T-helper 2 cell treated with Interferon-gamma antibody and Interleukin-4, amounts not matched to agents 100 ng/mL and 5 ng/mL, for 36 hours (primary cell): ENCODE data around the gene TSC22D4. TPM values are rescaled to one million over a fixed set of nuclear protein-coding genes. Genes with fewer than 3 reads are reported as not detected.
"Not testable (repeated sequence)": the region's sequence is repeated elsewhere in the genome, so short reads cannot be mapped to it uniquely, and the experiment has no call there.

ENCODE experiments used
- intact Hi-C: fragments of 100-400 bp; cut with micrococcal nuclease; formaldehyde crosslinking; loops from one replicate; pipeline ENCODE4 v1.15.1; 2023
- total RNA-seq: library from RNA; stranded (reverse); gene quantifications from 2 replicates; pipeline ENCODE4 v1.2.3, GENCODE V29; 2022

The TSC22D4 gene
- total RNA-seq, 1 donor from 2014 or later: 95.7 TPM

DNA sequence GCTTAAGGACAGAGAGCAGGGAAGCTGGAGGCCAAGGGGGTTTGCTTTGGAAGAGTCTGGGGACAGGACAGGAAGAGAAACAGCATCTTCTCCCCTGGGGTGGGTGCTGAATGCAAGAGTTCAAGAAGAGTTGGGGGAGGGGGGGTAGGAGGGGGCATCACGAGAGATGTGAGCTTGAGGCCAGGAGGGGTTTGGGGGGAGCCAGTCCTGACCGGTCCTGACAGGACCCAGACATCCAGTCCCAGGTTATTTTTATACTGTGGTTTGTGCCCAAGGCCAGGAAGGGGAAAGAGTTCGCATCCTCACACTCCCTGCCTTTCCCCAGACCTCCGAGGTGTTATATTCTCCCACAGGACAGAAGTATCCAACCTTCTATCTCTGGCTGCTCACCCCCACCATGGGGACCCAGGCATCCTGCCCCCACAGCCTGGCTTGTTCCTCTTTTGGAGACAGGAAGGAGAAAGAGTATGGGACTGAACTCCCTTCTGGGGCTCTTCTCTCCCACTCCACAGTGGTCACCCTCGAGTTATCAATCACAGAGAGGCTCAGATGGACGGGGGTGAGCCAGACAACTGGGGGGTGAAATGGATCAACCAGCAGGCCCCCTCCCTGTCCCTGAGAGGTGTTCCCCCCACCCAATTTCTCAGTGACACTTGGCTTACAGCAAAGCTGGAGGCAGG, 2.8 kb downstream of the TSC22D4 start:
- intact Hi-C loops: loop anchor here (5.0 kb wide), 1 partner anchor 231 kb away; the partner anchor contains the start of gene POP7

DNA sequence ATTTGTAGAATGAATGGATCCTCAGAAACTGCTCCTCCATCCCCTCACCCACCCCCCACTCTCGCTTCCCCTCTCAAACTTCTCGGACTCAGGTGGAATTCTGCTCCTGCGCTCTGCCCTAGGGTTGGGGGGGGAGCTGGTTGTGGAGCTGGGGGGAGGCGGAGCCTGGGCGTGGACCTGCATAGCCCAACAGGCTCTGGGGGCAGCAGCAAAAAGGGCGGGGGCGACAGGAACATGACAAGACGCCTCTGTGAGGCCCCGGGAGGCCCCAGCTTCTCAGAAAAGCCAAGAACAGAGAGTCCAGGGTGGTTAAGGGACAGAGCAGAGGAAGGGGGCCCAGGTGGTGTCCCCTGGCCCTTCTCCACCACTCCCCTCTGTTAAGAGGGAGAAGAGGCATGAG, 3.5 kb downstream of the TSC22D4 start:
- intact Hi-C loops: loop anchor here (5.0 kb wide), 1 partner anchor 232 kb away; the partner anchor contains the start of gene POP7

DNA sequence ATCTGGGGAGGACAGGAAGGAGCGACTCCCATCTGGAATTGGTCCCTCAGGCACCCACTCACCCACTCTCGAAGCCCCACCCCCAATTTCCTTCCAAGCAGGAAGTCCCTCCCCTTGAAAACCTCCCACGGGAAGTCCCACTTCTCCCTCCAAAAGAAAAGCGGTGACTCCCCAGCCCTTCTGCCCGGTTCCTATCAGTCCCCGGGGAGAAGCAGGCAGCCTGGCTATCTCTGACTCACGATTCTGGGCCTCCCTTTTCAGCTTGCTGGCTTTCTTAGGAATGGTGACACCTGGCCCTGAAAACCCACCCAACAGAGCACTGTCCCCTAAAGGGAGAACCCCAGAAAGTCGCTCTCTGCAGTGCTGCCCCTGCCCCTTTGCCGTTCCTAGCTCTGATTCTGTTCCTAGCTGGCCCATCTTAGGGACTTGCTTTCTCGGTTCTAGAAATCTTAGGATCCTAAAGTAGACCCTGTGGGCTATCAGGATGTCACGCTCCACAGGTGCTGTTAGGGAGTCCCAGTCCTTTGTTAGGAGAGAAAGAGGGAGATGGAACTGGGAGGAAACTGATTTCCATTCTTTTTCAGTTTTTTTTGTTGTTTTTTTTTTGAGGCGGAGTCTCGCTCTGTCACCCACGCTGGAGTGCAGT, 6.0 kb downstream of the TSC22D4 start:
- intact Hi-C loops: no loop called here

DNA sequence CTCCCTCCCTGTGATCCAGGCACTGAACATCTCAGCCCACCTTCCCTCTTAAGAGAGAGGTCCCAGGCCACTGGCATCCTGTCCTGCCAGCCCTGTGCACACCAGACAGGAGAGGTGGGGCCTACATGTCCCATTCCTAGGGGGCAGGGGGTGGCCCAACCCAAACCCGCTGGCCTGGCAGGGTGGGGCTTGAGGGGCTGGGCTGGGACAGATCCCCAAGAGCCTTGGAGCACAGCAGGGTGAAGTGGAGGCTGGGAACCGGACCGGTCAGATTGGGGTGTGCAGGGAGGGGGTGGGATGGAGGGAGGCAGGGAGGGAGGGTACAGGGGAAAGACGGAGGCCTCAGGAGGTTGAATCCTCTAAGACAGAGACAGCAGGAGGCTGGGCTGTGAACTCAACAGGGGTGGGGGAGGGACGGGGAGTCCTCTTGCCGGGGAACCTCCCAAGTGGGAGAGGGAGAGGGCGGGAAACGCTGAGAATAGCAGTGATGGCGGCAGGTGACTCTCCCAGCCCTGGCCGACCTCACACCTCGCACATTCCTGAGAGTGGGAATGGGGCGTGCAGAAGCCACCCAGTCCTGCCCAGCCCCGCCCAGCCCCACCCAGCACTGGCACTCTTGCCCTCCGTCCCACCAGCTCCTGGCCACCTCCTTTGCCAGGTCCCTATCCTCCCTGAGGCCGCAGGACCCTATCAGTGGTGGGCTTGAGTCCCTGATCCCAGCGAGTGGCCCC, 6.7 kb downstream of the TSC22D4 start:
- intact Hi-C loops: no loop called here

DNA sequence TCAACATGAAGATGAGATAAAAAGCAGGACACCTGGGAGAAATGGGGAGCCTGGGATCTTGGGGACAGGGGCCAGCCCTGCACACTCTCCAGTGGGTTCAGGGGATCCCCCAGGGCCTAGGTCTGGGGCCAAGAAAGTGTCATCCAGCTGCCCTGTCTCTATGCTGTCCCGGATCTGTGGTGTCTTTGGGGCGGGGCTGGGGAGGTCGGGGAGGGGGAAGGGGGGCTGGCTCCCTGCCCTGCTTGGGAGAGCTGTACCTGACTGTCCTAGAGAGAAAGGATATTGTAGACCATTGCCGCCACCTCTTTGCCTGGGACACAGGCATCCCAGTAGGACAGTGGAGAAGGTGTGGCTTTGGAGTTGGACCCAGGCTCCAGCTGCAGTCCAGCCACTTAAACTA, 8.0 kb downstream of the TSC22D4 start:
- intact Hi-C loops: no loop called here

DNA sequence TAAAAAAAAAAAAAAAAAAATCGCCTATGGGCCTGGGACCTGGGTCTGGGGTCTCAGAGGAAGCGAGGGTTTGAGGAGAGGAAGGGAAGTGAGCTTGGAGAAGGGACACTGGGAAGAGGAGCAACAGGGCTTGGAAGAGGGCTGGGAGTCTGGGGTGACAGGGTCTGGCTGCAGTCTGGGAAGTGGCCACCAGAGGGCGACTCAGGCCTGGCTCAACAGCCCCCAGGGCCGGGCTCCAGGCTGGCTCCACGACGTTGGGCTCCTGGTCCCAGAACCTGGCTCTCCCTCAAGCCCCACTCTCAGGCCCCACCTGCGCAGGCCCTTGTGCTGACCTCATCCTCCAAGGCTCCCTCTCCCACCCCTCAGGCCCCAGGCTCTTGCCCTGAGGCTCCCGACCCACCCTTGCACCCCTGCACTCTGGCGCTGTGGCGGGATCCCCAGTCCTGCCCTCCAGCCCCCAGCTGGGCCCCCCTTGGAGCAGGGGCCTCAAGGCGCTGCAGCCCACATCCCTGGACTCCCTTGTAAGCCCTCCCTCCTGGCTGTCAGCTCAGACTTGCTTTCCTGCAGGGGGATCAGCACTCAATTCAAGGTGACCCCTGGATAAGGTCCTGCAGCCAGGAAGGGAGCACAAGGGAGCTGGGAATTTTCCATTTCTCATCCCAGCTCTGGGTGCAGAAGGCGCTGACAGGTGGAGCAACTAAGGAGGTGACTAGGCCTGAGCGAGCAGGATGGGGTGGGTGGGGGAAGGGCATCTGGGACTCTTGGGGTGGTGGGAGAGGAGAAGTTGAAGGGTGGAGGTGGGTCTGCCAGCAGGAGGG, 9.6 kb downstream of the TSC22D4 start:
- intact Hi-C loops: loop anchor here (1.0 kb wide), 2 partner anchors 10 to 90 kb away; partner anchors contain the start of gene TSC22D4

DNA sequence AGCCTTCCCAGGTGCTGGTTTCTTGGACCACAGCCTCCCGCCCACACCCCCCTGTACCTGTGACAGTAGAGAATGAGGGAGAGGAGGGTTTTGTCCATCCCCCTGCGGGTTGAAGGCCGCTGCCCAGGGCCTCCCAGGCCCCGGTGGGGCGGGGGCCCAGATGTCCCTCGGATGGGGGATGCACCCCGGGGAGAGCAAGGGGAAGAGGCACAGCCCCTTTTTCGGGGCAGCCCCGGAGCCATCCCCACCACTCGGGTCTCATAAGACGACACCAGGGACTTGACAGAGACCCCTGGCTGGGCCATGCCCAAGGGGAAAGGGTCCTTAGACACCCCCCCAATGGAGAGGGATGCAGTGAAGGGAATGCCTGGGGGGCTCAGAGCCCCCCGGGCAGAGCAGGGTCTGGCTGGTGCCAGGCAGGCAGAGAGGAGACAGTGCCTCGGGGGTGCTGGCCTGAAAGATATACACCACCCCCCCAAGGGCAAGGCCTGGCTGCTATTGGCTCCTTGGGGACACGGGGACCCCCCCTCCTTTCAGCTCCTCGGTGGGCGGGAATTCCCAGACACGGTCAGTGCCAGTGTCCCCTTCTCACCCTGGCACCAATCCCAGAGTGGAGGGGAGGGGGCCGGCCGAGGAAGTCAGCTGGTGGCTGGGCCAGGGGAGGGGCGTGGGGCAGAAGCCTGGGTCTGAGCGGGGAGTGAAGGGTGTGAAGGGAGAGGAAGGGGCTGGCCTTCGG, 11.2 kb downstream of the TSC22D4 start:
- intact Hi-C loops: no loop called here

DNA sequence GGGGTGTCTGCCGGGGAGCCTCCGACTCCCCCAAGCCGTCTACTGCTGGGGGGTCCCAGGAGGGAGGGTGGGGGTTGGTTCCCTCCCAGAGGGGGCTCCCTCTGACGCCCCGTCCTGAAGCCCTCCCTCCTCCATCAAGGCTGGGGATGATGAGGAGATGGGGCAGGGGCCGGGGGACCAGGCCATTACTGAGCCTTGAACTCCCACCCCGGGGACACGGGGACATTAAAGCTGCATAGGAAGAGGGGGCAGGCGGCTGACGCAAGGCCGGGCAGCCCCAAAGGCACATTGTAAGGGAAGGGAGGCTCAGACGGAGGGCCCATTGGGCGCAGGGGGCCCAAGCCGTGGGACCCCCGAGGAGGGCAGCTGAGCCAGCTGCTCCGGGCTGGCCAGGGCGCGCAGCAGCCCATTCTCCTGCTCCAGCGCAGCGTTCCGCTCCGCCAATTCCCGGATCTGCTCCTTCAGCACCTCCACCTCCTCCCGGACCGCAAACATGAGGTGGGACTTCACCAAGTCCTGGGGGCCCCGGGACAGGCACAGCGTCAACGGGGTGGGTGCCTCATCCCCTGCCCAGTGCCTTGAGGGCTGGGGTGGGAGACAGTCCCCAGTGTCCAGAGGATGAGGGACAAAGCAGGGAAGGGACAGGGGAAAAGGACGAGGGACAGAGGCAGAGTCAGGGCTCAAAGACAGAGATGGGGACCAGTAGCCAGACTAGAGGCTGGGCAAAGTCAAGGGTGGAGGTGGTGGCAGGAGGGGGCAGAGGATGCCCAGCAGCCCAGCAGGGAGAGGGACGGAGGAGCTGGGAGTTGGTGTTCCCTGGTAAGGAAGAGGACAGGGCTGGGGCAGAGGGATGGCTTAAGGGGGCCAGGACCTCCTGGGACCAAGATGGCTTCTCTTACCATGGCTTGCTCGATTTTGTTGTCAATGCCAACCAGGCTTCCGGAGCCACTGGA, 12.1 kb downstream of the TSC22D4 start:
- intact Hi-C loops: no loop called here

DNA sequence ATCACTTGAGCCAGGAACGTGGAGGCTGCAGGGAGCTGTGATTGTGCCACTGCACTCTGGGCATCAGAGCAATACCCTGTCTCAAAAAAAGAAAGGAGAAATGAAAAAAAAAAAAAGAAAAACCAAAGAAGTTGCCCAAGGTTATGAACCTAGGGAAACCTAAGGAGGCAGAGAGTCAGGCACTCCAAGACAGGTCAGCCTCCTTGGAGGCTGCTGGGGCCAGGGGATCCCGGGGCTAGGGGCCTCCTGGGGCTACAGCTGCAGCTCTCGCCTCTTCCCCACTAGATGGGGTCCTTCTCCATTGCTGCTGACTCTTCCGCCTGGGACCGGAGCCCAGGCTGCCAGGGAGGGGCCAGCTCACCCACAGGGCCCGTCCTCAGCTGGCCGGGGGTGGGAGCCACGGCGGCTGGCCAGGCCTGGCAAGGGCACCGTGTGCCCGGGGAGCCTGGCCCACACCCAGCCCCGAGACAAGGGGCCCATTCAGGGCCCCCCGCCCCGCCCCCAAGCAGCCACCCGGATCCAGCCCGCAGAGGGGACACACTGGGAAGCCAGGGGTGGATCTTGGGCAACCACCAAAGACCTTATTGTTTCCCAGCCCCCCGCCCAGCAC, 13.2 kb downstream of the TSC22D4 start:
- intact Hi-C loops: no loop called here

DNA sequence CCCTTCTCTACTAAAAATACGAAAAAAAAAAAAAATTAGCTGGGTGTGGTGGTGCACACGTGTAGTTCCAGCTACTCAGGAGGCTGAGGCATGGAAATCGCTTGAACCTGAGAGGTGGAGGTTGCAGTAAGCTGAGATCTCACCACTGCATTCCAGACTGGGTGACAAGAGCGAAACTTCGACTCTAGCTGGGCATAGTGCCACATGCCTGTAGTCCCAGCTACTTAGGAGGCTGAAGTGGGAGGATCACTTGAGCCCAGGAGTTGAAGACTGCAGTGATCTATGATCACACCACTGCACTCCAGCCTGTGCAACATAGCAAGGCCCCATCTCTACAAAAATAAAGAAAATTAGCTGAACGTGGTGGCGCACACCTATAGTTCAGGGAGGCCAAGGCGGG, 13.7 kb downstream of the TSC22D4 start:
- intact Hi-C loops: no loop called here

DNA sequence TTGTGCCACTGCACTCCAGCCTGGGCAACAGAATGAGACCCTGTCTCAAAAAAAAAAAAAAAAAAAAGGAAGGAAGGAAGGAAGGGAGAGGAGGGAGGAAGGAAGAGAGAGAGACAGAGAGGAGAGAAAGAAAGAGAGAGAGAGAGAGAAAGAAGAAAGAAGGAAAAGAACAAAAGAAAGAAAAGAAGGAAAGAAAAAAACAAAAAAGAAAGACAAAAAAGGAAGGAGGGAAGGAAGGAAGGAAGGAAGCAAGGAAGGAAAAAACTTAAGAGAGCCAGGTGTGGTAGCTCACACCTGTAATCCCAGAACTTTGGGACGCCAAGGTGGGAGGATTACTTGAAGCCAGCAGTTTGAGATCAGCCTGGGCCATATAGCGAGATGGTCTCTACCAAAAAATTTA, 14.2 kb downstream of the TSC22D4 start:
- intact Hi-C loops: no loop called here

DNA sequence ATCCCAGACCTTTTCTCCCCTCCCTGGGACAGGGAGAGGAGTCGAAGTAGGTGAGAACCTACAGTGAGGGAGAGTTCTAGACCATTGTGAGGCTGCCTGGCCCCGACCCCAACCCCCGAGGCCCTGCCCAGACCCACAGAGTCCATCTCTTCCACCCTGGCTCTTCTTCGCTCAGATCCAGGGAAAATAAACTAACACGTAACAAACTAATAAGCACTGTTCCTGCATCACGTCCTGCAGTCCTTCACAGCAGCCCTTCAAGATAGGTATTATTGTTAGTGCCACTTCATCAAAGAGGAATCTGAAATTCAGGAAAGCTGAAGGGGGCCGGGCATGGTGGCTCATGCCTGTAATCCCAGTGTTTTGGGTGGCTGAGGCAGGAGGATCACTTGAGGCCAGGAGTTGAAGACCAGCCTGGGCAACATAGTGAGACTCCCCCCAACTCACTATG, 14.8 kb downstream of the TSC22D4 start, which contains the start of gene SPACDR:
Gene SPACDR (minus strand): TSS at position 51 of the 451 bp plus-strand sequence. CDS start 235 bp downstream, outside the sequence.
- intact Hi-C loops: no loop called here

DNA sequence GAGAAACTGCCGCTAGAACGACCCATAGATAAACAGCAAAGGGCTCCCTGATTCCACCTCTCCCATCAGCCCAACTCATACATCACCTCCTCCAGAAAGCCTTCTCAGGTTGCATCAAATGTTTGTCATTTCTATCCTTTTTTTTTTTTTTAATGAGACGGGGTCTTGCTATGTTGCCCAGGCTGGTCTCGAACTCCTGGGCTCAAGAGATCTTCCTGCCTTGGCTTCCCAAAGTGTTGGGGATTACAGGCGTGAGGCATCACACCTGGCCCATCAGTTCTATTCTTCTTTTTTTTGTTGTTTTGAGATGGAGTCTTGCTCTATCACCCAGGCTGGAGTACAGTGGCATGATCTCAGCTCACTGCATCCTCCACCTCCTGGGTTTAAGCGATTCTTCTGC, 22.0 kb downstream of the TSC22D4 start:
- intact Hi-C loops: no loop called here

DNA sequence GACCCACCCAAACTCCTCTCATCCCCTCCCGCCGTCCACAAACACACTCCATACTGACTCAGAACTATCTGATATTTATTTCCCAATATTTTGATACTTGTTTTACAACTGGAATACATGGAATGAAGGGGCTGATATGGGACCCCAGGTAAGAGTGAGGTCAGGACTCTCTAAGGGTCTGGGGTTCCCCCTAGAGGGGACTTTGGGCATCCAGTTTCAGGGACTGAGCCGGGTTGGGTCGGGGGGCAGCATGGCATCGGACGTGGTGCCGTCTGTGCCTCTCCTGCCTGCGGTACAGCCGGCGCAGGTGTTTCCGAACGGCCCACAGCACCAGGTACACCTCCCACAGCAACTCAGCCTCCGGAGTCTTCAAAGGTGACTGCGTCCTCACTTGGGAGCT, 22.5 kb downstream of the TSC22D4 start:
- intact Hi-C loops: no loop called here

DNA sequence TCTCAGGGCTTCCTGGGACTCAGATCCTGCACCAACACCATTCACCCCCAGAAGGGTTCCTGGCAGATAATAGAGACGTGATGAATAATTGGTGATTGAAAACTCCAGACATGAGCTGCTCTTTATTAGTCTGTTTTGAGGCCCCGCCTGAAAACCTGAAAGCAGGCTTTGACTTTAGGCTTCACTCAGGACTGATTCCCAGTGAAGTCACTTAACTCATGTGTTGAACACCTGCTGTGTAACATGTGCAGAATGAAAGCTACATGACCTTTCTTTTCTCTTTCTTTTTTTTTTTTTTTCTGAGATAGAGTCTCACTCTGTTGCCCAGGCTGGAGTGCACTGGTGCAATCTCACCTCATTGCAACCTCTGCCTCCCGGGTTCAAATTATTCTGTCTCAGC, 23.8 kb downstream of the TSC22D4 start:
- intact Hi-C loops: no loop called here

DNA sequence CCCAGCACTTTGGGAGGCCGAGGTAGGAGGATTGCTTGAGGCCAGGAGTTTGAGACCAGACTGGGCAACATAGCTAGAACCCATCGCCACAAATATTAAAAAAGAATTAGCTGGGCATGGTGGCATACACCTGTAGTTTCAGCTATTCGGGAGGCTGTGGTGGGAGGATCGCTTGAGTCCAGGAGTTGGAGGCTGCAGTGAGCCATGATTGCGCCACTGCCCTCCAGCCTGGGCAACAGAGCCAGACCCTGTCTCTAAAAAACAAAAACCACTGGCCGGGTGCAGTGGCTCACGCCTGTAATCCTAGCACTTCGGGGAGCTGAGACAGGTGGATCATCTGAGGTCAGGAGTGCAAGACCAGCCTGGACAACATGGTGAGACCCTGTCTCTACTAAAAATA, 25.2 kb downstream of the TSC22D4 start:
- intact Hi-C loops: not testable (repeated sequence)

DNA sequence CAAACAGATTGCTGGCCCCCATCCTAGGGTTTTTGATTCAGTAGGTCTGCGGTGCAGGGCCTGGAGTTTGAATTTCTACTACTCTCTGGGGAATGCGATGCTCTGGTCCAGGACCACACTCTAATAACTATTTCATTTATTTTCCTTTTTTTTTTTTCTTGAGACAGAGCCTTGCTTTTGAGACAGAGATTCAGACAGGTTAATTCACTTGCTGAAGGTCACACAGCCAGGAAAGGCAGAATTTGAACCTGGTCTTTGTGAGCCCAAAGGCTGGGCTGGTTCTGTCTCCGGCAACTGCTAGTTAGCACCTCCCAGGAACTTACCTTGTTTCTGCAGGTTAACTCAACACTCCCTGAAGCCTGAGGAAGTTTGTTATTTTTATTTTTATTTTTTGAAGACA, 26.5 kb downstream of the TSC22D4 start:
- intact Hi-C loops: no loop called here

DNA sequence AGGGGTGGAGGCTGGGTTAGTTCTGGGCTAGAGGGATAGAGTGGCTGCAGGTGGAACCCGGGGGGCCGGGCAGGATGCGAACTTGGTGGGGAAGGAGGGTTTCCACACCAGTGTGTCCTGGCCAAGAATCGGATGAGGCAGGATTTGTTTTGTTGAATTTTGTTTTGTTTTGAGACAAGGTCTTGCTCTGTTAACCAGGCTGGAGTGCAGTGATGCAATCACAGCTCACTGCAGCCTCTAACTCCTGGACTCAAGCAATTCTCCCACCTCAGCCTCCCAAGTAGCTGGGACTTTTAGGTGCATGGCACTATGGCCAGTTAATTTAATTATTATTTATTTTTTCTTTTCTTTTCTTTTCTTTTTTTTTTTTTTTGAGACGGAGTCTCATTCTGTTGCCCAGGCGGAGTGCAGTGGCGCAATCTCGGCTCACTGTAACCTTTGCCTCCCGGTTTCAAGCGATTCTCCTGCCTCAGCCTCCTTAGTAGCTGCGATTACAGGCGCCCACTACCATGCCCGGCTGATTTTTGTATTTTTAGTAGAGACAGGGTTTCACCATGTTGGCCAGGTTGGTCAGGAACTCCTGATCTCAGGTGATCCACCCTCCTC, 29.7 kb downstream of the TSC22D4 start:
- intact Hi-C loops: no loop called here

DNA sequence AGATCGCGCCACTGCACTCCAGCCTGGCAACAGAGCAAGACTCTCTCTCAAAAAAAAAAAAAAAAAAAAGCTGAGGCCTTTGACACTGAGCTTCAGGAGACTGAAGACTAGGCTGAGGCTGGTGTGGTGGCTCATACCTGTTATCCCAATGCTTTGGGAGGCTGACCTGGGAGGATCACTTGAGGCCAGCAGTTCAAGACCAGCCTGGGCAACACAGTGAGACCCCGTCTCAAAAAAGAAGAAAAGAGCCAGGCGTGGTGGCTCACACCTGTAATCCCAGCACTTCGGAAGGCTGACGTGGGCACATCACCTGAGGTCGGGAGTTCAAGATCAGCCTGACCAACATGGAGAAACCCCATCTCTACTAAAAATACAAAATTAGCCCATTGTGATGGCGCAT, 31.7 kb downstream of the TSC22D4 start:
- intact Hi-C loops: not testable (repeated sequence)
